ENCODE measurements around the gene FBXL20.
"Not testable (repeated sequence)": the region's sequence is repeated elsewhere in the genome, so short reads cannot be mapped to it uniquely, and the experiment has no call there.

The FBXL20 gene

GRCh38 chr17:39251997-39252396 lies 149.4 kb downstream of the FBXL20 start:
- DNase-seq (ENCODE audit: low read depth), result no peak

GRCh38 chr17:39250076-39250475 lies 151.3 kb downstream of the FBXL20 start:
- DNase-seq (ENCODE audit: low read depth), result not testable (repeated sequence)

- no peak for DNase-seq (ENCODE audit: low read depth)
Observed at GRCh38 chr17:39246274-39246673, 155.2 kb downstream of the FBXL20 start.

GRCh38 chr17:39244600-39245570 lies 156.5 kb downstream of the FBXL20 start:
- DNase-seq (ENCODE audit: low read depth), result peak; percentile 76

GRCh38 chr17:39244016-39244599 lies 157.3 kb downstream of the FBXL20 start:
- no peak for DNase-seq (ENCODE audit: low read depth)

- DNase-seq (ENCODE audit: low read depth), result no peak
Observed at GRCh38 chr17:39243155-39243554, 158.3 kb downstream of the FBXL20 start.

- no peak for DNase-seq (ENCODE audit: low read depth)
Observed at GRCh38 chr17:39240631-39241030, 160.8 kb downstream of the FBXL20 start.

- DNase-seq (ENCODE audit: low read depth), result peak; percentile 72
Observed at GRCh38 chr17:39239640-39240314, 161.6 kb downstream of the FBXL20 start.

GRCh38 chr17:39238311-39238972 lies 163.0 kb downstream of the FBXL20 start:
- DNase-seq (ENCODE audit: low read depth), result peak; percentile 47

- no peak for DNase-seq (ENCODE audit: low read depth)
Observed at GRCh38 chr17:39237586-39237985, 163.8 kb downstream of the FBXL20 start.

- DNase-seq (ENCODE audit: low read depth), result no peak
Observed at GRCh38 chr17:39236981-39237441, 164.4 kb downstream of the FBXL20 start.

GRCh38 chr17:39236450-39236927 lies 164.9 kb downstream of the FBXL20 start:
- DNase-seq (ENCODE audit: low read depth), result no peak

GRCh38 chr17:39235555-39236449 lies 165.6 kb downstream of the FBXL20 start:
- DNase-seq (ENCODE audit: low read depth), result peak; percentile 45

GRCh38 chr17:39231591-39232551 lies 169.6 kb downstream of the FBXL20 start:
- DNase-seq (ENCODE audit: low read depth), result peak; percentile 48

- no peak for DNase-seq (ENCODE audit: low read depth)
Observed at GRCh38 chr17:39231091-39231561, 170.3 kb downstream of the FBXL20 start.

GRCh38 chr17:39230361-39230760 lies 171.1 kb downstream of the FBXL20 start:
- DNase-seq (ENCODE audit: low read depth), result no peak

GRCh38 chr17:39229274-39229913 lies 172.0 kb downstream of the FBXL20 start:
- no peak for DNase-seq (ENCODE audit: low read depth)

GRCh38 chr17:39227364-39227919 lies 174.0 kb downstream of the FBXL20 start:
- no peak for DNase-seq (ENCODE audit: low read depth)

Data from activated T-cell treated with anti-CD3 and anti-CD28 coated beads for 48 hours (primary cell).